NT2/D1 (cell line): ENCODE data around the gene PON1.

ENCODE experiments used
- SUZ12 ChIP-seq: IDR thresholded peaks from 2 replicates; pipeline ENCODE4 v1.6.1; 2011; ENCODE audit not compliant: insufficient read length, insufficient read depth; ENCODE audit errors: extremely low read depth
- YY1 ChIP-seq: IDR thresholded peaks from 2 replicates; pipeline ENCODE4 v1.6.1; 2011; ENCODE audit not compliant: insufficient read length, insufficient read depth
- ZNF274 ChIP-seq: IDR thresholded peaks from 2 replicates; pipeline ENCODE4 v1.6.1; 2011; ENCODE audit warnings: mild to moderate bottlenecking, low read depth, low read length

- TF ChIP-seq SUZ12, result no peak
- TF ChIP-seq YY1, result no peak
- no peak for TF ChIP-seq ZNF274
Measured at GRCh38 chr7:95250571-95250970, 73.8 kb downstream of the PON1 start.
